ENCODE results near the gene DICER1. TPM values are rescaled to one million over a fixed set of nuclear protein-coding genes. Genes with fewer than 3 reads are reported as not detected.

DICER1 gene
- total RNA-seq, 2 experiments from 2014 or later = 38.1 to 42.3 TPM

GRCh38 chr14:95043732-95044462 is 113.4 kb downstream of the DICER1 start:
- Mint-ChIP-seq H3K27me3 (ENCODE audit: low read depth) (peaks cover 2% of the 10 kb centered on the region), H3K4me1 (ENCODE audit: low read depth) (no peaks in the 10 kb centered on the region), H3K27ac (no peak overlapping the region), H3K36me3 (ENCODE audit: low read depth) (no peaks in the 10 kb centered on the region), H3K4me3 (no peak overlapping the region), H3K9me3 (no peaks in the 10 kb centered on the region)
- CTCF ChIA-PET = no interaction called here
- intact Hi-C loops (cut with micrococcal nuclease) = no loop called here
- no peak for DNase-seq

GRCh38 chr14:95043314-95043713 is 114.0 kb downstream of the DICER1 start:
- H3K4me3 Mint-ChIP-seq = no peak overlapping the region

GRCh38 chr14:95041477-95042020 is 115.8 kb downstream of the DICER1 start:
- H3K27me3 Mint-ChIP-seq (ENCODE audit: low read depth) = peaks cover 6% of the 10 kb centered on the region
- H3K27ac Mint-ChIP-seq = no peak overlapping the region
- H3K4me1 Mint-ChIP-seq (ENCODE audit: low read depth) = no peaks in the 10 kb centered on the region
- no peak overlapping the region for H3K4me3 Mint-ChIP-seq
- H3K9me3 Mint-ChIP-seq = no peaks in the 10 kb centered on the region
- CTCF ChIA-PET = no interaction called here
- intact Hi-C loops (cut with micrococcal nuclease) = no loop called here
- no peaks in the 10 kb centered on the region for H3K36me3 Mint-ChIP-seq (ENCODE audit: low read depth)
- DNase-seq = no peak

More at GRCh38 chr14:95043314-95043713, 114.0 kb downstream of the DICER1 start:
- Mint-ChIP-seq H3K4me1 (ENCODE audit: low read depth) (no peaks in the 10 kb centered on the region), H3K9me3 (no peaks in the 10 kb centered on the region), H3K36me3 (ENCODE audit: low read depth) (no peaks in the 10 kb centered on the region), H3K27ac (no peak overlapping the region), H3K27me3 (ENCODE audit: low read depth) (peaks cover 5% of the 10 kb centered on the region)
- CTCF ChIA-PET = no interaction called here
- no peak for DNase-seq
- intact Hi-C loops (cut with micrococcal nuclease) = no loop called here

- Mint-ChIP-seq H3K27me3 (ENCODE audit: low read depth) (peaks cover 6% of the 10 kb centered on the region), H3K27ac (no peak overlapping the region), H3K4me1 (ENCODE audit: low read depth) (no peaks in the 10 kb centered on the region), H3K9me3 (no peaks in the 10 kb centered on the region), H3K4me3 (no peak overlapping the region), H3K36me3 (ENCODE audit: low read depth) (no peaks in the 10 kb centered on the region)
- CTCF ChIA-PET = no interaction called here
- no peak for DNase-seq
- intact Hi-C loops (cut with micrococcal nuclease) = no loop called here
Measured at GRCh38 chr14:95040708-95041476, 116.4 kb downstream of the DICER1 start.

- no peaks in the 10 kb centered on the region for H3K36me3 Mint-ChIP-seq (ENCODE audit: low read depth)
- no peaks in the 10 kb centered on the region for H3K4me1 Mint-ChIP-seq (ENCODE audit: low read depth)
- H3K27ac Mint-ChIP-seq = no peak overlapping the region
- intact Hi-C loops (cut with micrococcal nuclease) = no loop called here
- no peak overlapping the region for H3K4me3 Mint-ChIP-seq
- H3K9me3 Mint-ChIP-seq = no peaks in the 10 kb centered on the region
- DNase-seq = no peak
- CTCF ChIA-PET = no interaction called here
- peaks cover 10% of the 10 kb centered on the region for H3K27me3 Mint-ChIP-seq (ENCODE audit: low read depth)
Measured at GRCh38 chr14:95039993-95040348, 117.4 kb downstream of the DICER1 start.

- Mint-ChIP-seq H3K4me3 (no peak overlapping the region), H3K36me3 (ENCODE audit: low read depth) (no peaks in the 10 kb centered on the region), H3K27ac (no peak overlapping the region), H3K9me3 (no peaks in the 10 kb centered on the region), H3K27me3 (ENCODE audit: low read depth) (peaks cover 10% of the 10 kb centered on the region), H3K4me1 (ENCODE audit: low read depth) (no peaks in the 10 kb centered on the region)
- CTCF ChIA-PET = no interaction called here
- intact Hi-C loops (cut with micrococcal nuclease) = no loop called here
- no peak for DNase-seq
Measured at GRCh38 chr14:95039259-95039992, 117.9 kb downstream of the DICER1 start.

- H3K9me3 Mint-ChIP-seq = peaks cover 2% of the 10 kb centered on the region
- CTCF ChIA-PET = no interaction called here
- H3K27me3 Mint-ChIP-seq (ENCODE audit: low read depth) = peaks cover 10% of the 10 kb centered on the region
- intact Hi-C loops (cut with micrococcal nuclease) = no loop called here
- no peak overlapping the region for H3K4me3 Mint-ChIP-seq
- no peaks in the 10 kb centered on the region for H3K36me3 Mint-ChIP-seq (ENCODE audit: low read depth)
- no peak for DNase-seq
- no peak overlapping the region for H3K27ac Mint-ChIP-seq
- H3K4me1 Mint-ChIP-seq (ENCODE audit: low read depth) = no peaks in the 10 kb centered on the region
Measured at GRCh38 chr14:95038521-95039250, 118.6 kb downstream of the DICER1 start.

- Mint-ChIP-seq H3K27ac (no peak overlapping the region), H3K4me3 (no peak overlapping the region), H3K27me3 (ENCODE audit: low read depth) (peaks cover 10% of the 10 kb centered on the region), H3K36me3 (ENCODE audit: low read depth) (no peaks in the 10 kb centered on the region), H3K9me3 (peaks cover 7% of the 10 kb centered on the region), H3K4me1 (ENCODE audit: low read depth) (no peaks in the 10 kb centered on the region)
- CTCF ChIA-PET = no interaction called here
- intact Hi-C loops (cut with micrococcal nuclease) = no loop called here
- DNase-seq = no peak
Measured at GRCh38 chr14:95037273-95037672, 120.1 kb downstream of the DICER1 start.

Small RNAs within 50 kb of the gene (microRNA-seq; reads per million reads assigned to microRNA genes)
- 4.4 reads per million for gene MIR3173 (ENCODE audit: borderline microRNAs expressed, borderline replicate concordance)

Other genes with a start within 250 kb of the DICER1 start
- gene CLMN, start 162.4 kb upstream of the DICER1 start, total RNA-seq = 1 to 10 TPM; 1.9 to 2.6 TPM

Measured in activated naive CD4-positive, alpha-beta T cell treated with anti-CD3 and anti-CD28 coated beads for 36 hours (primary cell).